Adrenal gland (tissue), 12 donors: ENCODE results near the gene CCDC15. TPM values are rescaled to one million over a fixed set of nuclear protein-coding genes. Genes with fewer than 3 reads are reported as not detected.
"Not testable (repeated sequence)": the region's sequence is repeated elsewhere in the genome, so short reads cannot be mapped to it uniquely, and the experiment has no call there.

ENCODE experiments used
- DNase-seq, 7 donors: peaks; one replicate each; pipeline ENCODE4 v3.0.0-alpha.2; 2019 to 2020
- H3K27ac ChIP-seq, 5 donors: fragments of 200-600 bp; sonication (generic) in 4 of 5; 1 replicate in 3 of 5; 2 replicates in 2 of 5; pipeline versions ENCODE4 v1.5.1 to v1.8.0; 2016 to 2020; ENCODE audit warnings: mild to moderate bottlenecking in 1 of 5
- H3K27me3 ChIP-seq: fragments of 200-600 bp; 2 replicates; pipeline ENCODE4 v1.8.0; 2021
- H3K36me3 ChIP-seq, 2 donors: fragments of 200-600 bp; replicated peaks in 1 of 2; 1 replicate in 1 of 2; 2 replicates in 1 of 2; pipeline versions ENCODE4 v1.5.1 to v1.8.0; 2018 to 2022
- H3K4me1 ChIP-seq, 2 donors: fragments of 200-600 bp; replicated peaks in 1 of 2; 1 replicate in 1 of 2; 2 replicates in 1 of 2; pipeline versions ENCODE4 v1.5.1 to v1.8.0; 2018 to 2021
- H3K4me3 ChIP-seq, 4 donors: fragments of 200-600 bp; sonication (generic) in 3 of 4; one replicate each; pipeline ENCODE4 v1.5.1; 2016 to 2018
- H3K9me3 ChIP-seq, 3 donors: fragments of 200-600 bp; sonication (generic) in 1 of 3; replicated peaks in 1 of 3; 1 replicate in 2 of 3; 2 replicates in 1 of 3; pipeline versions ENCODE4 v1.5.1 to v1.8.0; 2016 to 2021
- CTCF ChIP-seq, 6 experiments: fragments of 450-650 bp in 4 of 6; fragments of 200-600 bp in 2 of 6; sonication (generic) in 1 of 6; IDR thresholded peaks; 1 replicate in 5 of 6; 2 replicates in 1 of 6; pipeline versions ENCODE4 v1.5.1 to v1.8.0; 2016 to 2021; ENCODE audit warnings: antibody characterized with exemption in 6 of 6, mild to moderate bottlenecking in 2 of 6, moderate library complexity in 1 of 6
- POLR2A ChIP-seq, 2 donors: fragments of 450-650 bp; IDR thresholded peaks; one replicate each; pipeline ENCODE4 v1.6.1; 2017; ENCODE audit warnings: antibody characterized with exemption in 2 of 2, mild to moderate bottlenecking in 2 of 2, moderate library complexity in 1 of 2
- WGBS, 4 donors: extraction: QIAGEN DNeasy Blood & Tissue Kit in 2 of 4; methylation state at CpG; one replicate each; pipeline versions ENCODE4 v1.1.5 to v1.1.7; 2013 to 2017; 5-methylcytosine and 5-hydroxymethylcytosine counted together
- intact Hi-C, 2 donors: fragments of 100-400 bp; cut with DNase I; formaldehyde crosslinking; loops; one replicate each; pipeline versions ENCODE4 v1.14.1 to v1.15.0; 2022 to 2023
- polyA plus RNA-seq, 3 donors: library from polyadenylated mRNA; stranded (reverse); fragments of 200-250 nt in 2 of 3; fragments of 350-450 nt in 1 of 3; fragmentation: Illumina TruSeq in 1 of 3; extraction: RNeasy Lipid Tissue Mini Kit (QIAGEN cat#74804) in 1 of 3; gene quantifications; one replicate each; pipeline ENCODE4 v1.2.3, GENCODE V29; 2013 to 2014
- total RNA-seq, 9 donors: library from RNA; depleted of rRNA in 4 of 9; stranded (reverse); fragments of >200 nt in 4 of 9; fragments of 120-200 nt in 1 of 9; fragmentation: NEBNext Ultra II Directional in 1 of 9; extraction: Animal tissue kit (Norgen Biotek cat#: 25700) in 1 of 9; gene quantifications; one replicate each; pipeline versions ENCODE4 v1.1.0 to v1.2.4, GENCODE V29; 2013 to 2023
- donor health status: healthy with polysubstance abuse.
- donor health status: Bipolar disorder and iron deficiency.
- donor health status: DM: yes; HTN: yes; CAD: no.
- donor health status: DM: no; HTN: no; CAD: no.
- donor health status: DM: no; HTN: no; CAD: no.
- donor health status: DM: yes; HTN: yes; CAD: no.

The CCDC15 gene
- total and polyA plus RNA-seq, 12 donors: 0.47 to 4.9 (median 2.0) TPM

- WGBS, 4 donors: 69 to 84% (median 78%) methylated on average over 2 of the region's 2 CpGs
- no peak overlapping the region for H3K4me3 ChIP-seq
Observed at GRCh38 chr11:125020342-125020741, 66.3 kb downstream of the CCDC15 start.

GRCh38 chr11:125022551-125022950, 68.5 kb downstream of the CCDC15 start:
- no peak for DNase-seq
- H3K27me3 ChIP-seq: no peaks in the 10 kb centered on the region
- no peaks in the 10 kb centered on the region for H3K36me3 ChIP-seq
- no peak overlapping the region for H3K4me3 ChIP-seq
- TF ChIP-seq CTCF (IDR thresholded peaks at IDR 0.05) (no peak), POLR2A (IDR thresholded peaks at IDR 0.05) (no peak)
- intact Hi-C loops: no loop called here
- no peak overlapping the region for H3K27ac ChIP-seq
- H3K9me3 ChIP-seq: no peaks in the 10 kb centered on the region
- H3K4me1 ChIP-seq: no peaks in the 10 kb centered on the region

More at GRCh38 chr11:125020342-125020741, 66.3 kb downstream of the CCDC15 start:
- peaks cover 0 to 2% (median 0%) of the 10 kb centered on the region in 3 donors for H3K9me3 ChIP-seq
- intact Hi-C loops: no loop called here
- H3K27ac ChIP-seq: no peak overlapping the region
- H3K4me1 ChIP-seq: no peaks in the 10 kb centered on the region
- H3K36me3 ChIP-seq: no peaks in the 10 kb centered on the region
- H3K27me3 ChIP-seq: no peaks in the 10 kb centered on the region
- no peak for DNase-seq
- TF ChIP-seq CTCF (IDR thresholded peaks at IDR 0.05) (no peak), POLR2A (IDR thresholded peaks at IDR 0.05) (no peak)

- Histone ChIP-seq H3K27me3 (no peaks in the 10 kb centered on the region), H3K9me3 (no peaks in the 10 kb centered on the region), H3K36me3 (no peaks in the 10 kb centered on the region), H3K4me3 (no peak overlapping the region), H3K4me1 (no peaks in the 10 kb centered on the region), H3K27ac (no peak overlapping the region)
- DNase-seq: no peak
- WGBS, 4 donors: 94 to 100% (median 96%) methylated on average over 2 of the region's 2 CpGs
- intact Hi-C loops: no loop called here
- TF ChIP-seq CTCF (IDR thresholded peaks at IDR 0.05): no peak
- no peak for TF ChIP-seq POLR2A (IDR thresholded peaks at IDR 0.05)
Observed at GRCh38 chr11:125025968-125026367, 72.0 kb downstream of the CCDC15 start.

GRCh38 chr11:125029431-125029830, 75.4 kb downstream of the CCDC15 start:
- H3K4me3 ChIP-seq, H3K4me1 ChIP-seq, intact Hi-C loops, H3K27ac ChIP-seq, H3K36me3 ChIP-seq, DNase-seq, H3K9me3 ChIP-seq, H3K27me3 ChIP-seq: not testable (repeated sequence)
- WGBS, 4 donors: 79 to 91% (median 85%) methylated on average over 1 of the region's 1 CpG

- Histone ChIP-seq H3K4me3 (no peak overlapping the region), H3K27me3 (no peaks in the 10 kb centered on the region), H3K36me3 (no peaks in the 10 kb centered on the region), H3K27ac (no peak overlapping the region), H3K9me3 (no peaks in the 10 kb centered on the region), H3K4me1 (peaks cover 0 to 11% of the 10 kb centered on the region in 2 donors)
- TF ChIP-seq CTCF (IDR thresholded peaks at IDR 0.05) (no peak), POLR2A (IDR thresholded peaks at IDR 0.05) (no peak)
- 73 to 91% (median 81%) methylated on average over 1 of the region's 1 CpG for WGBS, 4 donors
- DNase-seq: no peak
- intact Hi-C loops: no loop called here
Observed at GRCh38 chr11:125036933-125037332, 82.9 kb downstream of the CCDC15 start.
